ENCODE measurements around the gene U2AF1L4.

U2AF1L4 gene

GRCh38 chr19:35742121-35742724 is 3.0 kb downstream of the U2AF1L4 start, which contains the start of gene IGFLR1:
Gene IGFLR1, minus strand, starts transcription at chr19:35742452. Its CDS starts 1,272 bp downstream, at chr19:35741180.
- in situ Hi-C loops (cut with HindIII; ENCODE audit: low sequenced_read_pairs) = no loop called here

- in situ Hi-C loops (cut with HindIII; ENCODE audit: low sequenced_read_pairs) = no loop called here
Measured at GRCh38 chr19:35741203-35741515, 4.1 kb downstream of the U2AF1L4 start.

GRCh38 chr19:35740423-35741202 is 4.6 kb downstream of the U2AF1L4 start:
- in situ Hi-C loops (cut with HindIII; ENCODE audit: low sequenced_read_pairs) = no loop called here

- in situ Hi-C loops (cut with HindIII; ENCODE audit: low sequenced_read_pairs) = no loop called here
Measured at GRCh38 chr19:35740108-35740422, 5.2 kb downstream of the U2AF1L4 start.

- in situ Hi-C loops (cut with HindIII; ENCODE audit: low sequenced_read_pairs) = loop anchor here (10.0 kb wide), 1 partner anchor 95 kb away; no protein-coding TSS in a partner anchor
Measured at GRCh38 chr19:35739275-35740107, 5.7 kb downstream of the U2AF1L4 start.

- in situ Hi-C loops (cut with HindIII; ENCODE audit: low sequenced_read_pairs) = loop anchor here (10.0 kb wide), 1 partner anchor 96 kb away; no protein-coding TSS in a partner anchor
Measured at GRCh38 chr19:35738887-35739229, 6.4 kb downstream of the U2AF1L4 start.

- in situ Hi-C loops (cut with HindIII; ENCODE audit: low sequenced_read_pairs) = loop anchor here (10.0 kb wide), 1 partner anchor 97 kb away; no protein-coding TSS in a partner anchor
Measured at GRCh38 chr19:35738021-35738886, 7.0 kb downstream of the U2AF1L4 start.

- in situ Hi-C loops (cut with HindIII; ENCODE audit: low sequenced_read_pairs) = loop anchor here (10.0 kb wide), 1 partner anchor 98 kb away; no protein-coding TSS in a partner anchor
Measured at GRCh38 chr19:35736913-35737886, 8.0 kb downstream of the U2AF1L4 start.

GRCh38 chr19:35734889-35735288 is 10.3 kb downstream of the U2AF1L4 start:
- in situ Hi-C loops (cut with HindIII; ENCODE audit: low sequenced_read_pairs) = loop anchor here (10.0 kb wide), 1 partner anchor 100 kb away; no protein-coding TSS in a partner anchor

GRCh38 chr19:35734273-35734672 is 10.9 kb downstream of the U2AF1L4 start:
- in situ Hi-C loops (cut with HindIII; ENCODE audit: low sequenced_read_pairs) = loop anchor here (10.0 kb wide), 1 partner anchor 101 kb away; no protein-coding TSS in a partner anchor

- in situ Hi-C loops (cut with HindIII; ENCODE audit: low sequenced_read_pairs) = loop anchor here (10.0 kb wide), 1 partner anchor 101 kb away; no protein-coding TSS in a partner anchor
Measured at GRCh38 chr19:35733180-35734125, 11.8 kb downstream of the U2AF1L4 start.

- in situ Hi-C loops (cut with HindIII; ENCODE audit: low sequenced_read_pairs) = loop anchor here (10.0 kb wide), 1 partner anchor 102 kb away; no protein-coding TSS in a partner anchor
Measured at GRCh38 chr19:35732540-35733179, 12.6 kb downstream of the U2AF1L4 start.

GRCh38 chr19:35731779-35732405 is 13.3 kb downstream of the U2AF1L4 start:
- in situ Hi-C loops (cut with HindIII; ENCODE audit: low sequenced_read_pairs) = loop anchor here (10.0 kb wide), 1 partner anchor 103 kb away; no protein-coding TSS in a partner anchor

- in situ Hi-C loops (cut with HindIII; ENCODE audit: low sequenced_read_pairs) = loop anchor here (10.0 kb wide), 1 partner anchor 103 kb away; no protein-coding TSS in a partner anchor
Measured at GRCh38 chr19:35731353-35731752, 13.9 kb downstream of the U2AF1L4 start.

- in situ Hi-C loops (cut with HindIII; ENCODE audit: low sequenced_read_pairs) = loop anchor here (10.0 kb wide), 1 partner anchor 104 kb away; no protein-coding TSS in a partner anchor
Measured at GRCh38 chr19:35730326-35730725, 14.9 kb downstream of the U2AF1L4 start.

GRCh38 chr19:35729763-35730162 is 15.5 kb downstream of the U2AF1L4 start:
- in situ Hi-C loops (cut with HindIII; ENCODE audit: low sequenced_read_pairs) = loop anchor here (10.0 kb wide), 1 partner anchor 105 kb away; no protein-coding TSS in a partner anchor

- in situ Hi-C loops (cut with HindIII; ENCODE audit: low sequenced_read_pairs) = no loop called here
Measured at GRCh38 chr19:35729021-35729420, 16.2 kb downstream of the U2AF1L4 start.

Measured in endothelial cell of hepatic sinusoid (primary cell).